ENCODE results near the gene HMGXB4.

The HMGXB4 gene

DNA sequence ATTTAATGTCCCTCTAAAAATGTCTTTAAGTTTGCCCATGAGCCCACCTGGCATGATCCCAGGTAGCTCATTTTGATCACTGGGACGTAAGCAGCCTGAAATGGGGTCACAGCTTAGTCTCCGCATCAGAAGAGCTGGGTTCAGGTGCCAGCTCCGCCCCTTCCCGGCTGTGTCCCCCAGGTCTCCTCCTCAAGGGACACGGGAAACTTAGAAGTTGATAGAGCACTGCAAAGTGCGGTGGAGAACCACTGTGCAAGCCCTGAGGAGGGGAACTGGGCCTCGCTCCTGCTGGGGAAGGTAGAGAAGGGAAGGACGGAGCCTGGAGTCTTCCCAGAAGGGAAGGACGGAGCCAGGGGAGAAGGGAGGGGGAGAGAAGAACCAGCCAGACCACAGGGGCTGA, 50.1 kb downstream of the HMGXB4 start:
- in situ Hi-C loops (cut with HindIII; ENCODE audit: low pct_unique_long_range_greater_than_20kb, low sequenced_read_pairs): no loop called here
- TF ChIP-seq JUND (IDR thresholded peaks at IDR 0.05; ENCODE audit: low read depth): no peak
- DNase-seq (ENCODE audit: low read depth in 1 of 2, low spot score in 1 of 2): no peak

DNA sequence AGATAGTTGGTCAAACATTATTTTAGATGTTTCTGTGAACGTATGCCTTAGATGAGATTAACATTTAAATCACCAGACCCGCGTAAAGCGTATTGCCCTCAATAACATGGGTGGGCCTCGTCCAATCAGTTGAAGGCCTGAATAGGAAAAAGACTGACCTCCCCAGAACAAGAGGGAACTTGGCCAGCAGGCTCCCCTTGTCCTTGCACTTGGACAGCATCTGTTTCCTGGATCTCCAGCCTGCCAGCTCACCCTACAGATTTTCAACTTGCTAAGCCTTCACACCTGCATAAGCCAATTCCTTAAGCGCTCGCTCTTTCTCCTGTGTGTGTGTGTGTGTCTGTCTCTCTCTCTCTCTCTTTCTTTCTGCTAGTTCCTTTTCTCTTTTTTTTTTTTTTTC, 50.6 kb downstream of the HMGXB4 start:
- TF ChIP-seq JUND (IDR thresholded peaks at IDR 0.05; ENCODE audit: low read depth): no peak

DNA sequence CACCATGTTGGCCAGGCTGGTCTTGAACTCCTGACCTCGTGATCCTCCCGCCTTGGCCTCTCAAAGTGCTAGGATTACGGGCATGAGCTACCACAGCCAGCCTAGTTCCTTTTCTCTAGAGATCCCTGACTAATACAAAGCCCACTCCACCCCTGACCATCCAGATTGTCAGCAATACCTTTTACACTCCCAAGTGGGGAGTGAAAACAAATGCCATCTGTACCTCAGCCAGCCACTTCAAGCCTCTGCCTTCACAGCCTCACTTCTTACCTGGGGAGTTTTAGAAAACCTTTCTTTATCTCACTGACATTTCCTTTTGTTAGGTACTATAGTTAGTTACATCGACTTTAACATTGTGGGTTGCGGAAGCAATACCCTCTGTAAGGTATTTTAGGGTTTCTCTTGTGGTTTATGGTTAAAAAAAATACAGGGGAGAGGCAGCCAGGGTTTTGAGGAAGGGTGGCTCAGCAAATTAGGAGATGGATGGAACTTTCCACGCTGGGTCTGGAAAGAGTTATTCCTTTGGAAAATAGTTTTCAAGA, 51.3 kb downstream of the HMGXB4 start:
- in situ Hi-C loops (cut with HindIII; ENCODE audit: low pct_unique_long_range_greater_than_20kb, low sequenced_read_pairs): no loop called here
- TF ChIP-seq JUND (IDR thresholded peaks at IDR 0.05; ENCODE audit: low read depth): no peak
- DNase-seq (ENCODE audit: low read depth in 1 of 2, low spot score in 1 of 2): no peak

More for the DNA sequence above, 50.6 kb downstream of the HMGXB4 start:
- in situ Hi-C loops (cut with HindIII; ENCODE audit: low pct_unique_long_range_greater_than_20kb, low sequenced_read_pairs): no loop called here
- no peak for DNase-seq (ENCODE audit: low read depth in 1 of 2, low spot score in 1 of 2)

DNA sequence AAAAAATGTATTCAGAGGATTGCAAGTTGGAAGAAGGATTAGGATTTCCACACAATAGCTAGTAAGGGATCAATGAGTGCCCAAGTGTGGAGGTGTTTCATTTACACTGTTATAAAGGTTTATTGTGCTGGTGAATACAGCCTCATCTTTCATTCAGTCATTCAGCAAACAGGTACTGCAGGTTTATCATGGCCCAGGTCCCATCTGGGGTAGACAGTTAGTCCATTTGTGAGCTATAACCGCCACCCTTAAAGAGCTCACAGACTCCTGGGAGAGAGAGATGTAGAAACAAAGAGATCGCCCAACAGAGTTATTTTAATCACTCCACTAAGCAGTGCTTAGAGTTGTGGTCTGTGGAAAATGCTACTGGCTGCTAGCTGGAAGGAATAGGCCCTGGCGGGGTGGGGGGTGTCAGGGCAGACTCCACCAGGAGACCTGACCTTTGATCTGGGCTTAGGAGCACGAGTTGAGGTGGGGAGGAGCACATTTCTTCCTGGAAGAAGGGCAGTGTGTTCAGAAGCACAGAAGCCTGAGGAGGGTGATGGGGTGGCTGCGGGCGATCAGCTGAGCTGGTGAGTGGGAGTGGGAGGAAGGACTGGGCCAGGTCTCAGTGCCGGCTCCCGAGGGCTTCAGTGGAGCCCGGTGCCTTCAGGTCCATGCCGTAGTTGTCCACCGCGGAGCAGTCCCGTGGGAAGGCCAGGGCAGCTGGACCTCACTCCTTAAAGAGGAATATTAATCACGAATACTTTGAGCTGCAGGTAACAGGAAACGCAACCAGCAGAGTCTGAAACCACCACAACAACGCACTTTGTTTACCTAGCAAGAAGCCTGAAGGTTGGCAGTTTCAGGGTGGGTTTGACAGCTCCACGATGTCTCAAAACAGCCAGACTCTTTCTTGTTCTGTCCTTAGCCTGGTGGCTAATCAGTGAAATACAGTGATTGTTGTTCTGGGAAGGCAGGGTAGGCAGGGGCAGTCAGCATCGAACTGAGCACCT, 53.6 kb downstream of the HMGXB4 start:
- in situ Hi-C loops (cut with HindIII; ENCODE audit: low pct_unique_long_range_greater_than_20kb, low sequenced_read_pairs): no loop called here
- peak in 1 of 2 experiments; percentile 45 for DNase-seq (ENCODE audit: low read depth in 1 of 2, low spot score in 1 of 2)
- no peak for TF ChIP-seq JUND (IDR thresholded peaks at IDR 0.05; ENCODE audit: low read depth)

DNA sequence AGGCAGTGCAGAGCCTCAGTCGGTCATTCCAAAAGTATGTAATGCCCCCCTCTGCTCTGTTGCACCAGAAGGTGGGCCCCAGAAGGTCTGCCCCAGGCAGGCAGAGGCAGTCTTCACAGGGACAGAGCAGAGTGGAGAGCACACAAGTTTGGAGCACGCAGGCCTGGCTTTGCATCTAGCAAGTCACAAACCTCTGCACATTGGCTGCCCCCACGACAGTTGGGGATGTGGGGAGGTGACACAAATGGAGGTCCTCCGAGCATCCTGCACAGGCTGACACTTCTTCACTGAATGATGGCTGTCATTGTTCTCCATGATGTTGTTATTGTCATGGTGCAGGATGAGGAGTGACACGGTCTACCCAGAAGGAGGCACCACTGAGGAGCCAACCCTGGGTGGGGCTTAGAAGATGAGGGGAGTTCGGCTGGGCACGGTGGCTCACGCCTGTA, 54.3 kb downstream of the HMGXB4 start:
- no peak for DNase-seq (ENCODE audit: low read depth in 1 of 2, low spot score in 1 of 2)
- in situ Hi-C loops (cut with HindIII; ENCODE audit: low pct_unique_long_range_greater_than_20kb, low sequenced_read_pairs): no loop called here
- no peak for TF ChIP-seq JUND (IDR thresholded peaks at IDR 0.05; ENCODE audit: low read depth)

DNA sequence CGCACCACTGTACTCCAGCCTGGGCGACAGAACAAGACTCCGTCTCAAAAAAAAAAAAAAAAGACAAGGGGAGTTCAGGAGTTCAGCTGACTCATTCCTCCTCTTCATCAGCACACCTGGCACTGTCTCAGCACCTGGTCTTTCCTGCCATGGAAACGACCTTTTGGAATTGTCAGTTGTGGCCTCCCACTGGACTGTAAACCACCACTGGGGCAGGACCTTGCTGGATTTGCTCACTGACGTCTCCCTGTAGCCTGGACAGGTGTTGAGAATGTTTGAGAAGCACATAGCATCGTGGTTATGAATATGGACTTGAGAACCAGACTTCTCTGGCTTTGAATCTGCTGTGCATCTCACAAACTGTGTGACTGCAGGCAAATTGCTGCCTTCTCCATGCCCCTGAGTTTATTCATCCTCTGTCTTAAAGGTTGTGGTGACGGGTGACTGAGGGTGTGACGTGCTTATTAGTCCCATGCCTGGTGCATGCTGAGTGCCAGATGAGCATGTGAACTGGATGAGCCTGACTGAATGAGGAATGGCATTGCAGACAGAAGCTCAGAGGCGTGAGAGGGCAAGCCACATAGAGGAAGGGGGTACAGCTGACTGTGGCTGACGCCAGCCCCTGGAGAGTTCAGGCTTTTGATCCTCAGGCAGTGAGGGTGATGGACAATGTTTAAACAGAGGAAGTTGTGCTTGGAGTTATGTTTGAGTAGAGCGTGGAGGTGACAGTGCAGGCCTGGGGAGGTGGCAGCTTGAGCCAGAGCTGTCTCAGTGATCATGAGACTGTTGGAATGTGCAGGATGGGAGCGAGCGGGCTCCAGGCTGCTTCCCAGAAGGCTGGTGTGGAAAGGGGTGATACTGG, 55.1 kb downstream of the HMGXB4 start:
- peak in 1 of 2 experiments; percentile 48 for DNase-seq (ENCODE audit: low read depth in 1 of 2, low spot score in 1 of 2)
- TF ChIP-seq JUND (IDR thresholded peaks at IDR 0.05; ENCODE audit: low read depth): no peak
- in situ Hi-C loops (cut with HindIII; ENCODE audit: low pct_unique_long_range_greater_than_20kb, low sequenced_read_pairs): no loop called here

DNA sequence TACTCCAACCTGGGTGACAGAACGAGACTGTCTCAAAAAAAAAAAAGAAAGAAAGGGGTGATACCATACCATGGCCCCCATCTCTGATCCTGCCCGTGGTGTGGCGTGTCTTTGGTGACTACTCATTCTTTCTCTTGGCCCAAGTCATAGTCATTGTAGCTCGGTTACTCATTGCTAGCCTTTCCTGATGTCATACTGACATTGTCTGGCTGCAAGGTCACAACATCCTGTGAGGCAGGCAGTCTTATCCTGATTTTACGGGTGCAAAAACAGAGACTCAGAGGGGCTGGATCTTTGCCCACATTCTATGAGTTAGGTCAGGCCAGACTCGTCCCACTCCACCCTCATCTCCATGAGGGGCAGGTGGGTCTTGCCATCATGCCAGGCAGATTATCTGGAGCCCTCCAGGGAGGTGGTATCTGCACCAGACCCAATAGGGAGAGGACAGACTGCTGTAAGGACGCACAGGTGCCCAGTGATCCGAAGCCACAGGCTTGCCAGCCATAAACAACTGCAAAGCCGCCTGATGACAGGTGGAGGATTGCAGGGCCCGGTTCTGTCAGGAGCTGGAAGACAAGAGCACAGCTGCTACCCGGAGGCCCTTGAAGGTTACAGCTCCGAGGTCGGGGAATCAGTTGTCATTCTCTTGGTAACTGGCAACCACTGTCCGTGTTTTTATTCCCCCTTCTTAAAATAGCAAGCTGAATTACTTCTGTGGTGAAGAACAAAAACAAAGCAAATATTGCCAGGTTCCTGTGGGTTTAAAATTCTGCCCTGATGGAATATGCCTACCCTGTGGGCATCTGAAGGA, 56.2 kb downstream of the HMGXB4 start:
- no peak for TF ChIP-seq JUND (IDR thresholded peaks at IDR 0.05; ENCODE audit: low read depth)
- in situ Hi-C loops (cut with HindIII; ENCODE audit: low pct_unique_long_range_greater_than_20kb, low sequenced_read_pairs): no loop called here
- DNase-seq (ENCODE audit: low read depth in 1 of 2, low spot score in 1 of 2): no peak

DNA sequence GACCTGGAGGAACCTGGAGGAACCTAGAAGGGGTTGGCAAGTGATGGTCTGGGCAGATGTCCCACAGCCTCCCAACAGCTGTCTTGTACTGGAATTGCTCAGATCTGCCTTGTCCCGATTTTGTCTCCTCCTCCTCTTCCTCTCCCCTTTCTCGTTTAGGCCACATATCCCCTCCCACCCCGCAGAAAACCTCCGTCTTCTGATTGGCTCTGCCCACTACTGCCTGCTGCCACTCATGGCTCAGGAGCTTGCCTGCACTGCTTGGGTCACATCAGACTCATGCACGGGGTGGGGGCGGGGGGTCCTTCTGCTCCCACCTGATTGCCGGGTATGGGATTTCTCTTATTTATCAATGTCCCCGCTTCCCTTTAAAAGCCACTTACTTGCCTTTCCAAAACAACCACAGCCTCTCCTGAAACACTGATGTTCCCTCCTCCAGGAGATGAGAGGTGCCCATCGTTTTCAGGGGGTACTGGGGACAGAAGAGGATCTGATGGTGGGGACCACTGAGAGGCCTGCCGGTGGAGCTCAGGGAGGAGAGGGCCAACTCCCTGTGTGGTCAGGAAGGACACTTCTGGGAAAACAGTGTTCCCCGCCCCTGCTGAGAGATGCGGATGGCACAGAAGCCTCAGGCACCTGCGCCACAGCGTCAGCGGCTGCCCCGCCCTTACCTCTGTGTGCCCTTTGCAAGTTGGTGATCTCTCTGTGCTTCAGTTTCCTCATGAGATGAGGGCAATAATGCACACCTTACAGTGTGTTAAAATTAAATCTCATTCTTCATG, 57.1 kb downstream of the HMGXB4 start:
- in situ Hi-C loops (cut with HindIII; ENCODE audit: low pct_unique_long_range_greater_than_20kb, low sequenced_read_pairs): no loop called here
- no peak for TF ChIP-seq JUND (IDR thresholded peaks at IDR 0.05; ENCODE audit: low read depth)
- no peak for DNase-seq (ENCODE audit: low read depth in 1 of 2, low spot score in 1 of 2)

DNA sequence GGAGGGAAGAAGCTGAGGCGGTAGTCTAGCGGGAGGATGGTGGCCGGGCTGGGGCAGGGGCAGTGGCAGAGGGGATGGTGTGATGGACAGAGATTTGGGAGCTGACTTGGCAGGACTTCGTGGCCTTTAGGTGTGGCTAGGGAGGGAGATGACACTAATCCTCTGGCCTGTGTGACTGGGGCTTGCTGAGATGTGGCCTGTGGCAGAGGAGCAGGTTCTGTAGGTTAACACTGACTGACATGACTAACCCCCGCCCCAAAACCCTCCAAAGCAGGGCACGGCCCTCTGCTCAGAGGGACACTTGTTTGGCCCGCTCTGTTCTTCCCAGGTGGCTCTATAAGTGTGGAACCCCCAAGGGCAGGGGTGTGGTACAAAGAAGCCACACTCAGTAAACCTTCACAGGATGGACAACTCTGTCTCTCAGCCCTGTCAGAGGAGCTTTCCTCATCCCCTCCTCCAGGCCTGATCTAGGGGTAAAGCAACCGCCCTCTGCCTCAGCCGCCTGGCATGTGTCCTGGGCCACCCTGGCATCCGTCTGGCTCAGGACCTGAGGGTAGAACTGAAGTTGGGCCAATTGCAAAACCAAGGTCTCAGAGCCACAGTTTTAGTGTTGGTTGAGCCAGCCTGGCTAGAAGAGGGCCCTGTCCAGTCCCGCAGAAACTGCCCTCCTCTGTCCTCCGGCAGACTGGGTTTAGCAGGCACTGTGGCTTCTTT, 58.0 kb downstream of the HMGXB4 start:
- in situ Hi-C loops (cut with HindIII; ENCODE audit: low pct_unique_long_range_greater_than_20kb, low sequenced_read_pairs): no loop called here
- peak in 1 of 2 experiments; percentile 36 for DNase-seq (ENCODE audit: low read depth in 1 of 2, low spot score in 1 of 2)
- no peak for TF ChIP-seq JUND (IDR thresholded peaks at IDR 0.05; ENCODE audit: low read depth)

DNA sequence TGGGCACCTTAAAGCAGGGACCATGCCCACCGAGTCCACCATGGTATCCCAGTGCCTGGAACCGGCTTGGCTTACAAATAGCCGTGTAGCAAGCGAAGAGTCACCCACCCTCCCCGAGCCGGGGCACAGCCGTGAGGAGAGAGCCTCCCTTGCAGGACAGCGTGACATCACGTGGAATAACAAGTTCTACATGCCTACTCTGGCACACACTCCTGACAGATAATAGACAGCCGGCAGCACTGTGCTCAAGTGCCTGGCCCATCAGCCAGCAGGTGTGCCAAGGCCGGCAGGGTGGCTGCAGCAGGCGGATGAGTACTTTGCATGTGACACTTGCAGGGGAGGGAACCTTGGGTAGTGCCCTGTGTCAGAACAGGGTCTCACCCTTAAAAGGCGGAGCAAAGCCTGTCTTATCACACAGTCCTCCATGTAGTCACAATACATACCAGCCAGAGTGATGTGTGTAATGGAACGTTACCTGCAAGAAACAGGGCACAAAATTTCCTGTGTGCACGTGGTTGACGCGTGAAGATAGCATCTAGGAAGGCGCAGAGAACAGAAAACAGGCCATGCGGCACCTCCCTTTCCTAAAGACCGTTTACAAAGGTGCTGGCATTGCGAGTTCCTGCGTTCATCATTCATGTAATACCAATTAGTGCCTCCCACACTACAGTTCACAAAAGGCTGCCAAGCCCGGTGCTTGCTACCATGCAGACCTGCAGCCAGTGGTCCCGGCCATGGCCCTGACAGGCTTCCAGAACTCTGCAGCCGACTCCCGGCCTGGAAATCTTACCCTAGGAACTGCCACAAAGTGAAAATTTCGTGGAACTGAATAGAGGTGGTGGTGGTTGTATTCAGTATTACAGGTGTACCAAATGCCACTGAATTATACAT, 58.8 kb downstream of the HMGXB4 start:
- TF ChIP-seq JUND (IDR thresholded peaks at IDR 0.05; ENCODE audit: low read depth): no peak
- peak; percentile 30 to 73 for DNase-seq (ENCODE audit: low read depth in 1 of 2, low spot score in 1 of 2)
- in situ Hi-C loops (cut with HindIII; ENCODE audit: low pct_unique_long_range_greater_than_20kb, low sequenced_read_pairs): no loop called here
